HG03159 (cell line): ENCODE data around the gene DLG2.

Source experiments
- ATAC-seq: cut with Tn5 transposase; IDR thresholded peaks from one replicate; pipeline ENCODE4 v1.9.1; 2021; ENCODE audit warnings: mild to moderate bottlenecking, moderate library complexity; ENCODE audit not compliant: unreplicated experiment

Gene DLG2

GRCh38 chr11:83681031-83681781, 1945.9 kb downstream of the DLG2 start:
- peak; percentile 47 for ATAC-seq

GRCh38 chr11:83680321-83680720, 1946.8 kb downstream of the DLG2 start:
- no peak for ATAC-seq

GRCh38 chr11:83678831-83679584, 1948.1 kb downstream of the DLG2 start:
- ATAC-seq: no peak

- ATAC-seq: no peak
These were observed 1949.4 kb downstream of the DLG2 start for GRCh38 chr11:83677730-83678129.

- ATAC-seq: no peak
These were observed 1951.0 kb downstream of the DLG2 start for GRCh38 chr11:83676056-83676601.

DNA sequence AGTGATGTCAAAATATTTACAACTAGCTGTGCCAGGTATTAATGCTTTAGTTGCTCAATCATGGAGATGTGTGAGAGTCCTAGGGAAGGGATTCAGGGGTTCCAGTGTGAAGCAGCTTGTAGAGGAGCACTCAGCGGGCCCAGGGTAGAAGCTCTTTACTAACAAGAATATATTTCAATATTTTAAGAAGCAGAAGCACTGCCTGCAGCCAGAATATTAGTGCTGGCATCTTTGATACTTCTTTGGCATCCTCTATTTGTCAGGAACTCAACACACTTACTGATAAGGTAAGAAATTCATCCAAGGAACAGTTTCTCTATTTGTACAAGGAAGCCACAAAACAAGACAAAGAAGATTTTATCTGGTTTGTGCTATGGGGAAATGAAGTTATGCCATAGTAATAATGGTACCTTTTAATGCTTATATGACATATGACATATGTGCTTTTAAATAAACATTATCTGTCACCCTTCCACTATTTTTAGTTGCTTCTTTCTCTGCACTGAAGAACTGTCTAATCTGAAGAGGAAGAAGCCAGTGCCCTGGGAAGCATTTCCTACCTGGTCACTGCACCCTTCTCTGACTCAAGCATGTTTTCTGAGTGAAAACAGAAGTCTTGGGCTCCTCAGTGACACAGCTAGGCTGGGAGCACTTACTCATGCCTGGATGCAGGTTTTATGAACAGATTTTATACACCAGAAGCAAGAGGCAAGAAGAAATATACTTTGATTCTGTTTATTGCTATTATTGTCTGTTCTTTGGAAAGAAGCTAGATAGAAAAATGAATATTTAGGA, 1952.8 kb downstream of the DLG2 start:
- no peak for ATAC-seq

DNA sequence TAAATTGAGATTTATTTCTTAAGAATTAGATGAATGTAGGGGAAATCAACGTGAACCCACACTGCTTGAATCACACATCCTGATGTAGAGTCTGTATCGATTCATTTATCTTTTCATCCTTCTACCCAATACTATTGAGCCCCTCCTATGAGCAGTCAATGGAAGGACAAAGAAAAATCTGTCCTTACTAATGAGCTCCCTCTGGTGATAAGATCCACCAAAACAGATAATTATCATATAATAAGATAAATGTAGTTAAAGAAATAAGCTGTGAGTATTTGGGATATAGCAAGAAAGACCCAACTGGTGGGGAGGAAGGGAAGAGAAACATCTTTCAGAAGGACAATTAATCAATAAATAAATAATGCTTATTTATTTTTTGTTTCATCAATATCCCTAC, 1955.9 kb downstream of the DLG2 start:
- ATAC-seq: no peak

DNA sequence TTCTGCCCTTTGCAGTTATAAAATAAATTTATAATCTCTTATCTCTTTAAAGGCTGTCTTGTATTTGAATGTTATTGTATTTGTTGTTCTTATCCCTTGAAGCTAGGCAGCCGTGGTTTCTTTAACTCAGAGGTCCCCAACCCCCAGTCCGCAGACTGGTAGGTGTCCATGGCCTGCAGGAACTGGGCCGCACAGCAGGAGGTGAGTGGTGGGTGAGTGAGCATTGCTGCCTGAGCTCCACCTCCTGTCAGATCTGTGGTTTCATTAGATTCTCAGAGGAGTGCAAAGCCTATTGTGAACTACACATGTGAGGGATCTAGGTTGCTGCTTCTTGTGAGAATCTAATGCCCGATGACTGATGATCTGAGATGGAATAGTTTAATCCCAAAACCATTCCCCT, 1961.0 kb downstream of the DLG2 start:
- ATAC-seq: no peak

- ATAC-seq: no peak
These were observed 1963.2 kb downstream of the DLG2 start for GRCh38 chr11:83663988-83664387.

GRCh38 chr11:83663446-83663845, 1963.7 kb downstream of the DLG2 start:
- ATAC-seq: no peak

GRCh38 chr11:83662494-83662893, 1964.7 kb downstream of the DLG2 start:
- ATAC-seq: no peak

DNA sequence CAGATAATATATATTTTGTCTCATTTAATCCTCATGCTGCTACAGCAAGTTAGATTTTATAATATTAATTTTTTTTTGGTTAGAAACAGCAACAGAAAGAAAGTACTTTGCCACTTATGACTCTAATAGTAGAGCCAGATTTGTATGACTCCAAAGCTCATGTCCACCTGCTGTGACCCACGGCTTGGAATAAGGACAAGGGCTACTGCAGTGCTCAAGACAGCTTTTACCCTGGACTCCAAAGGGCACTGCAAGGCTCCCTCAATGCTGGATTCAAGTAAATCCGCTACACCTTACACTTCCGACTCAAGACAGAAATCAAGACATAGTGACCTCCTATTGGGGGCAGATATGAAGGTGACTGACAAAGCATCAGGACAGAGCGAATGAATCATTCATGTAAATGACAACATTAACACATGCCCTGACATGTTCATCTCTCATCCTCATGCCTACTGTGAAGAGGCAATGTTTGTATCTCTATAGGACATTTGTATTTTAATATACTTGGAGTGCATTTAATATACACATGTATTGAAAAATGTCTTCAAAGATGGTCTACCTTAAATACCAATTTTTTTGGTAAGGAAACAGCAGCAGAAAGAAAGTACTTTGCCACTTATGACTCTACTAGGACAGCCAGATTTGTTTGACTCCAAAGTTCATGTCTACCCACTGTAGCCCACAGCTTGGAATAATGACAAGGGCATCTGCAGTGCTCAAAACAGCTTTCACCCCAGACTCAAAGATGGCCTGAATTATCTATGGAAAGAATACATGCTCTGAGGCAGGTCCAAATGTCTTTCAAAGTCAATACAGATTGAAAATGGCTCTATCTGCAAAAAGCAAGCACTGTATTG, 1965.4 kb downstream of the DLG2 start:
- ATAC-seq: no peak

- ATAC-seq: no peak
These were observed 1967.7 kb downstream of the DLG2 start for GRCh38 chr11:83659466-83659865.

GRCh38 chr11:83656796-83657330, 1970.3 kb downstream of the DLG2 start:
- ATAC-seq: no peak

DNA sequence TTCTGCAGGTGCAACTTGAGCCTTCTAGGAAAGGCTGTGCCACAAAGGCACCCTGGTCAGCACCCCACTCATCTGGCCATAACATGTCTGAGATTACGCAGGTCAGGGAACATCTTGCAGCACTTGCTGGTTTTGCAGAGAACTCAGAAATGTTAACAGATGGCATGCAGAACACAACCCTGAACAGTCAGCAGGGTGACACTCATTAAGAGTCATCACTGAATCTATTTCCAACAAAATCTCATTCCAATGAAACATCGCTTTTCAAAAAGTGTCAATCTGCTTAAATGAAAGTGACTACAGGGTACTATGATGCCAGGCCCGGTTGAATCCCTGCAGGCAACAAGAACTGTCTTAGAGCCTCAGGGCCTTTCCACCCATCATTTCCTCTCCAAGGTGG, 1971.2 kb downstream of the DLG2 start:
- ATAC-seq: no peak

DNA sequence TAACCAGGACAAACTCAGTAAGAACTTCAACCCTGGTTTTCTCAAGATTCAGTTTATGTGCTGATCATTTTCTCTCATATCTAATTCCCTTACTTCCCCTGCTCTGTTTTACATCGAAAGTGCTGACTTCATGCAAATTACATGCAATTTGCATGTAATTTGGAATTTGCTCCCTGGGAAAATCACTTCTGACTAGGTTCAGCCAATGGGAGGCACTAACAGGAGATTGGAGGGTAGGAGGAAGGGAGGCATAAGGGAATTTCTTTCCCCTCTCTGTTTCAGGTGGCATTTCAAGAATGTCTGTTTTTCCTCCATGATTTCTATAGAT, 1977.7 kb downstream of the DLG2 start:
- ATAC-seq: no peak

DNA sequence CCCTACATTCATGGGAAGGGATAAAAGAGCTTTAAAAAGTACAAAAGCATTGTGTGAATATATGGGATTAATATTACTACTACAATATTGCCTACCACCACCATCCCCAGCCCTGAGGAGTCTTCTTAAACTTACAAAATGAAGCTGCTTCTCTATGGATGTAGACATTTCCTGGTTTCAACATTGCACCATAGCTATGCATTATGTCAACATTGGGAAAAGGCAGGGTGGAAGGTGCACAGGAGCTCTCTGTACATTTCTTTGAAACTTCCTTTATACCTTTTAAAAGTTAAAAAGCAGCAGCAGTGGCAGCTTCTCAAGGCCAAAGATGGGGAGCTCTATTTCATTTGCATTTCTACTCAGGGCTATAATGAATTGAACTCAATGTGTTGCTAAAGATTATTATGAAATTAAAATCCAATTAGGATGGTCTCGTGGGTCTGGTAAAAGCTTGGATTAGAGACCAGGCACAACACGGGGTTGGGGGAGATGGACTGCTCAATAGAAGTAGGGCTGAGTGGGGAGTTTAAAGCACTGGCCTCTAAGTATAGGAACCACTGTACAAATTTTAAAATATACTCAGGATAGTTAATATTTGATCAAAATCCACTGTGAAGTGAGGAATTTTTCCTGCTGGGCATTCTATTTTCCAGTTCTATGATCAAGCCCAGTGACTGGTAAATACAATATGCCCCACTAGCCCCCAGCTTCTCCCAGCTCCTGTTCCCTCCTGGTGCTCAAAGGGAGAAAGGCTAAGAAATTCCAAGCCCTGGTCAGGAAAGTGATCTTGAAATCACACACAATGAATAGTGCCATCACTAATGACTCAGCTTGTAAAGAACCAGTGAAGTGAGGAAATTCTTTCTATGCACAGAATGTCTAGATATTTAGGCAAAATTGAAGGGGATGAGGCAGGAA, 1978.3 kb downstream of the DLG2 start:
- ATAC-seq: no peak

DNA sequence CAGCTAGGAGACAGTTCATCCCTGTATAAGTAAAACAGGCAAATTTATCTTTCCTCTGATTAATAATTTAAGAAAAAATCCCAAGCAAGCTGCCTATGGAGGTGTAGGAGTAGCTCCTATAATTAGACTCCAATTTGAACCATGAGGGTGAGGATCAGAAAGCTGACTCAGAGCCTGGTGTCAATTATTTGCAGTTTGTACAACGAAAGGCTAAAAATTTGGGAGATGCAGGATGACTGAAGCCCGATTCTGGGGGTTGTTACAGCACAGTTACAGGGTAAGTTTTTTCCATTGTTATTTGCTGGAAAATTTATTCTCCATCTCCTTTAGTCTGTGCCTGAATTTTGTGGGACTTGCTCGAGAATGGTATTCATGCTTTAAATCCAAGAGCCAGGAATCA, 1981.6 kb downstream of the DLG2 start:
- ATAC-seq: no peak

DNA sequence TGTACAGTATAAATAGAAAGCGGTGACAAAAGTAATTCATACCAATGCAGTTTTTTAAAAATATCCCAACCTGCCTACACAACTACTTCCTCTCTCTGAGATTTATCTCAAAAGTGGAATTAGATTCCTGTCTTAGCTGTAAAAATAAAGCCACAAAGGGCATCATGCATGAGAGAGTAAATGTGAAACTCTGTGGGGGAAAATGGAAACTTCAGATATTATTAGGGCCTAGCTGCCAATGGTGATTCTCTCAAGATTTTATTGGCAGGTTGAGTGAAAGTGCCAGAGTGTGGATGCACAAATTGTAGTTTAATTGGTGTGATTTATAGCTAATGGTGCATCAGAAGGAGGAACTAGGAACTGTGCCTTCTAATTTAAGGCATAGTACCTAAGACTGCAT, 1984.0 kb downstream of the DLG2 start:
- no peak for ATAC-seq
